Measurements from ENCODE around the gene SH2D1B. TPM values are rescaled to one million over a fixed set of nuclear protein-coding genes. Genes with fewer than 3 reads are reported as not detected.

Gene SH2D1B
- total and polyA plus RNA-seq, 2 experiments from 2014 or later = not detected

- TF ChIP-seq ZNF462 (CRISPR knock-in tag; IDR thresholded peaks at IDR 0.05) = no peak
- TF ChIP-seq NANOG (IDR thresholded peaks at IDR 0.05; ENCODE audit: borderline replicate concordance) = no peak
- TF ChIP-seq JUNB (IDR thresholded peaks at IDR 0.05; ENCODE audit: unreplicated experiment) = no peak
- TF ChIP-seq ZNF114 (CRISPR knock-in tag; IDR thresholded peaks at IDR 0.05) = no peak
- TF ChIP-seq EZH2phosphoT487 (IDR thresholded peaks at IDR 0.05; ENCODE audit: unreplicated experiment) = no peak
- TF ChIP-seq ETS1 (IDR thresholded peaks at IDR 0.05) = no peak
- no peak for TF ChIP-seq ZNF331 (CRISPR knock-in tag; IDR thresholded peaks at IDR 0.05; ENCODE audit: low read depth)
Observed at GRCh38 chr1:162389021-162389818, 22.7 kb downstream of the SH2D1B start (continued).

- Histone ChIP-seq H3K9me2 (ENCODE audit: insufficient read depth) (no peaks in the 10 kb centered on the region), H3K79me2 (replicated peaks; ENCODE audit: insufficient read depth) (no peaks in the 10 kb centered on the region), H3K4me3 (no peak overlapping the region), H3K4me2 (no peak overlapping the region), H3F3A (replicated peaks; ENCODE audit: low read depth) (no peaks in the 10 kb centered on the region), H2AFZ (no peak overlapping the region), H3K4me1 (ENCODE audit: insufficient read depth) (peaks cover 4% of the 10 kb centered on the region; the same call in 1 of the 2 replicates), H4K20me1 (replicated peaks; ENCODE audit: insufficient read depth) (no peaks in the 10 kb centered on the region), H3K36me3 (ENCODE audit: insufficient read depth) (no peaks in the 10 kb centered on the region), H3K27me3 (ENCODE audit: insufficient read depth) (no peaks in the 10 kb centered on the region), H3K27ac (ENCODE audit: low read depth) (no peak overlapping the region)
- no peak overlapping the region for H3K4me3 Mint-ChIP-seq
- H3K36me3 Mint-ChIP-seq (ENCODE audit: low read depth) = peaks cover 16% of the 10 kb centered on the region
- DNase-seq (ENCODE audit: low spot score) (no peak), ATAC-seq (no peak)
- H3K9me3 Mint-ChIP-seq = no peaks in the 10 kb centered on the region
- H3K4me1 Mint-ChIP-seq = peaks cover 39% of the 10 kb centered on the region
- no peak overlapping the region for H3K27ac Mint-ChIP-seq
- peaks cover 18% of the 10 kb centered on the region for H3K27me3 Mint-ChIP-seq (ENCODE audit: insufficient read depth, low read depth, poor library complexity)
- TF ChIP-seq ZNF462 (CRISPR knock-in tag; IDR thresholded peaks at IDR 0.05) = no peak
- TF ChIP-seq ZNF331 (CRISPR knock-in tag; IDR thresholded peaks at IDR 0.05; ENCODE audit: low read depth) = no peak
- TF ChIP-seq NANOG (IDR thresholded peaks at IDR 0.05; ENCODE audit: borderline replicate concordance) = no peak
- no peak for TF ChIP-seq EZH2phosphoT487 (IDR thresholded peaks at IDR 0.05; ENCODE audit: unreplicated experiment)
Observed at GRCh38 chr1:162388615-162389014, 23.3 kb downstream of the SH2D1B start.
